CD4-positive, alpha-beta T cell treated with Interleukin-4 for 4 hours (primary cell): ENCODE data around the gene MRPL36.
A peak's percentile ranks its signal among the peaks of the same experiment; 100 is the strongest.
"Not testable (repeated sequence)": the region's sequence is repeated elsewhere in the genome, so short reads cannot be mapped to it uniquely, and the experiment has no call there.

Experiments used
- DNase-seq: peaks from one replicate; pipeline ENCODE4 v3.0.0-alpha.2; 2020

The MRPL36 gene

GRCh38 chr5:1814183-1815020 is 14.8 kb upstream of the MRPL36 start:
- no peak for DNase-seq

- no peak for DNase-seq
Measured at GRCh38 chr5:1810581-1811101, 11.0 kb upstream of the MRPL36 start.

- no peak for DNase-seq
Measured at GRCh38 chr5:1809416-1810035, 9.9 kb upstream of the MRPL36 start.

GRCh38 chr5:1808439-1808838 is 8.8 kb upstream of the MRPL36 start:
- no peak for DNase-seq

GRCh38 chr5:1807451-1808185 is 8.0 kb upstream of the MRPL36 start:
- DNase-seq, result no peak

GRCh38 chr5:1806974-1807373 is 7.3 kb upstream of the MRPL36 start:
- DNase-seq, result no peak

GRCh38 chr5:1806199-1806598 is 6.6 kb upstream of the MRPL36 start:
- DNase-seq, result no peak

- no peak for DNase-seq
Measured at GRCh38 chr5:1805736-1806135, 6.1 kb upstream of the MRPL36 start.

- DNase-seq, result no peak
Measured at GRCh38 chr5:1805326-1805725, 5.7 kb upstream of the MRPL36 start.

GRCh38 chr5:1804001-1804690 is 4.5 kb upstream of the MRPL36 start:
- DNase-seq, result no peak

- no peak for DNase-seq
Measured at GRCh38 chr5:1803192-1803591, 3.6 kb upstream of the MRPL36 start.

GRCh38 chr5:1801967-1802295 is 2.3 kb upstream of the MRPL36 start:
- DNase-seq, result no peak

- DNase-seq, result peak; percentile 76
Measured at GRCh38 chr5:1801222-1801966, 1.8 kb upstream of the MRPL36 start, which contains the start of gene NDUFS6. Gene NDUFS6 (plus strand): TSS chr5:1801407. CDS start chr5:1801418, 11 bp downstream.

GRCh38 chr5:1800472-1801221 is 1.0 kb upstream of the MRPL36 start:
- DNase-seq, result peak; percentile 43

- DNase-seq, result no peak
Measured at GRCh38 chr5:1799110-1799601, 481 bp downstream of the MRPL36 start.

GRCh38 chr5:1798589-1798988 is 1.0 kb downstream of the MRPL36 start:
- DNase-seq, result not testable (repeated sequence)

GRCh38 chr5:1797855-1798254 is 1.8 kb downstream of the MRPL36 start:
- no peak for DNase-seq

GRCh38 chr5:1797103-1797800 is 2.4 kb downstream of the MRPL36 start:
- DNase-seq, result no peak

GRCh38 chr5:1796371-1797102 is 3.1 kb downstream of the MRPL36 start:
- DNase-seq, result no peak

GRCh38 chr5:1795931-1796330 is 3.7 kb downstream of the MRPL36 start:
- DNase-seq, result no peak
